HG02678 (cell line): ENCODE results near the gene ATP5MC3.
"Not testable (repeated sequence)": the region's sequence is repeated elsewhere in the genome, so short reads cannot be mapped to it uniquely, and the experiment has no call there.

Experiments
- ATAC-seq: cut with Tn5 transposase; IDR thresholded peaks from one replicate; pipeline ENCODE4 v1.9.1; 2021; ENCODE audit warnings: mild to moderate bottlenecking, moderate library complexity; ENCODE audit not compliant: unreplicated experiment

Gene ATP5MC3

DNA sequence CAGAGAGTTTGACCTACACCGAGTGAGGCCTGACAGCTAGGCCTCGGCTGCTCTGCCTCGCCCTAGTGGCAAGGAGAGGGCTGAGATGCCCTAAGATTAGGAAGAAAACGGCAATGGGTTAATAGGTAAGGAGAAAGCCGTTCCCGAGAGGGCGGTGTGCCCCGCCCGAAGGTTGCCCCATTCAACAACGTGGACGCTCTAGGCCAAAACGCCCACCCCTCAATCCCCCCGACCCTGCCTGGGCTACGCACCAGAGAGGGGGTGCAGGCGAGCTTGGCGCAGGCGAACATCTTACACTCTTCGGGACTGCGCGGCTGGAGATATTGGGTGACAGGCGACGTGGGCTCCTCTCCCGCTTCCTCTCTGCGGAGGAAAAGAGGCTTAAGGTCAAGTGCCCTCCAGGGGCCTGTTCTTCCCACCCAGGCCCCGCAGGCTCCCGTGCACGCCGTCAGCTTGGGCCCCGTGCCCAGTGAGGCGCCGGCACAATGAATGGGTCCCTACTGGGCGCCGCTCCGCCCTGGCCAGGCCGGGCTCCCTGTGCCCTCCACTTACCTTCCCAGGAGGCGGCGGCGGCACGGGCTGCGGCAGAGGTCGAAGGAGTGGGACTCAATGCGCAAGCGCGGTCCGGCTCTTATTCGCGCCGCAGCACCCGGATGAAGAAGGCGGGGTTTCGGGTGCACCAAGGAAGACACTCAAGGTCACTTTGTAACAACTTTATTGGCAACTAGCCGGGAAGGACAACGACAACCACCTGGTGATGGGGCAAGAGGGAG, at the start of gene ATP5MC3:
Gene ATP5MC3, minus strand, starts transcription at position 607 of the 773 bp plus-strand sequence. Its CDS starts 317 bp downstream, at position 290.
- ATAC-seq = peak; percentile 91

DNA sequence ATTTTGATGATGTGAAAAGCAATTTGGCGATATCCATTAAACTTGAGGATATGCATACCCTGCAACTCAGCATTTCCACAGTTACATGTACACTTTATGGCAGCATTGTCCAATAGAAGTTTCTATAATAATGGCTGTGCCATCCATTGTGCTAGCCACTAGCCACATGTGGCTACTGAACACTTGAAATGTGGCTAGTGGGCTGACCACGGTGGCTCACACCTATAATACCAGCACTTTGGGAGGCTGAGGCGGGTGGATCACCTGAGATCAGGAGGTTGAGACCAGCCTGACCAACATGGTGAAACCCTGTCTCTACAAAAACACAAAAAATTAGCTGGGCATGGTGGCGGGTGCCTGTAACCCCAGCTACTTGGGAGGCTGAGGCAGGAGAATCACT, 47.1 kb upstream of the ATP5MC3 start:
- ATAC-seq = not testable (repeated sequence)

DNA sequence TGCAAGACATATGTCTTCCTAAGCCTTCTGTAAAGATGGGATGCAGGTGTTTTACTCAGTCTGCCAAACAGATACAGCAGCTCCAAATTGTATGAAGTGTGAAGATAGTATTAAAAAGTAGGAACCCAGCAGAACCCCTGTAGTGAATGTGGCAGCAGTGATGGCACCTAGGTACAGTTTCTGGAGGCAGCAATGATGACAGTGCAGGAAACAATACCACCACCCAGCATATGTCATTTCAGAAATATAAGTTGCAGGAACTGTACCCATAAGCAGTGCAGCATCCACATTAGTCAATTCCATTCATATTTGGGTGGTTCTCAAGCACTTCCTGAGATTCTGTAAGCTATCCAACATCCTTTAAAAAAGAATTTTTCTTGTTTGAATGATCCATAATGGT, 46.7 kb upstream of the ATP5MC3 start:
- no peak for ATAC-seq

DNA sequence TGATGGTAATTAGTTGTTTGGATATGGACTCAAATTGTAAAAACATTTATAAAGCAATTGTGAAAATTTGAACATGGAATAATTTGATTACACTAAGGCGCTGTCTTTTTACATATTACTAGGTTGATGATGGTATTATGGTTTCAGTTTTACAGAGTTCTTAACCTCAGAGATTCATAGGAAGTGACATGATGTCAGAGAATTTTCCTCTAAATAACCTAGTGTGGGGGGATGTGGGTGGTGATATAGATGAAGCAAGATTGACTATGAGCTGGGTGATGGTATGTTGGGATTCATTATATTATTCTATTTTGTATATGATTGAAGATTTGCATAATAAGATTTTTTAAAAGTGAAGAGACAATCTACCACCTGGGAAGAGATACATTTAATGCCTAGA, 45.9 kb upstream of the ATP5MC3 start:
- no peak for ATAC-seq

DNA sequence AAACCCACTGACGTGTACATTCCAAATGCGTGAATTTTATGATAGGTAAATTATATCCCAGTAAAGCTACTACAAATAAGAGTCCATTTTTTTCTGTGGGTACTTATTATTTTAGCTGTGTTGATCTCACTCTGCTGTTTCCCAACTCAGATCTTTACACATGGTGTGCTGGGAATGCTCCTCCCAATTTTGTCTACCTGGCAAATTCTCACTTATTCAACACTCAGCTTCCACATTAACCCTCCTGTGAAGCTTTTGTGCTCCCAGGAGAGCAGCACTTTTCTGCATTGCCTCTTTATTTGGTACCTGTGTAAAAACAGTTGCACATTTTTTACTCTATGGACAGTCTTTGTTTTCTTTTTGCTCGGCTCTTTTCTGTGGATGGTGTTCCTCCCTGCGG, 38.6 kb upstream of the ATP5MC3 start:
- ATAC-seq = no peak

DNA sequence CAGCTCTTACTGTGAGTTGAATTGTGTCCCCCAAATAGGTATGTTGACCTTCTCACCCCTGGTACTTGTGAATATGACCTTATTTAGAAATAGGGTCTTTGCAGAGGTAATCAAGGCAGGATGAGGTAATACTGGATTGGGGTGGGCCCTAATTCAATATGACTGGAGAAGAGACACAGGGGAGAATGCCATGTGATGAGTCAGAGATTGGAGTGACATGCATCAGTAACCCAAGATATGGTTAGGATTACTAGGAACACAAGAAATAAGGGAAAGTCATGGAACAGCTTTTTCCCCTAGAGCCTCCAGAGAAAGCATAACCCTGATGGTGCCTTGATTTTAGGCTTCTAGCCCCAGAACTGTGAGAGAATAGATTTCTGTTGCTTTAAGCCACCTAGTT, 37.0 kb upstream of the ATP5MC3 start:
- ATAC-seq = no peak

DNA sequence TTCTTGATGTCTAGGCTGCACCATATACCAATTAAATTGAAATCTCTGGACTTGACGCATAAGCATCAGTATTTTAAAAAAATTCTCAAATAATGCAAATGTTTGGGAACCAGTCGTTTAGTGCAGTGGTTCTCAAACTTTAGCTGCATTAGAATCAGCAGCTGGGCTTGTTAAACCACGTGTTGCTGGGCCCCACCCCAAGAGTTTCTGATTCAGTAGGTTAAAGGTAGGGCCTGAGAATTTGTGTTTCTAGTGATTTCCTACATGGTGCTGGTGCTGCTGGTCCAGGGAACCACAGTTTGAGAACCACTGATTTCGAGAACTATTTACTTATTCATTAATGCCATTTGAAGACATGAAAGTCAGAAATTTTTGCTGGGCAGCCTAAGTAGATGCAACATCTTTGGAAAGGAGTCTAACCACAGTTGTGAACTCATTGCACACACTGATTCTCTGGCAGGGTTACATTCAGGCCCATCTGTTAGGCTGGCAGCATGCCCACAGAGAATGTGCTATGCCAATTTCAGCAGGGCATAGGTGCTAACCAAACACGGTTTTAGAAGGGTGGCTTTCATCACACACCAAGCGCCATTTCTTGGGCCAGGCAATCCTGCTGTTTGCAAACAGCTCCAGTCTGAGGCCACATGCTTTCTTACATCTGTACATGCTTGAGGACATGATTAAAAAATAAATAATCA, 26.4 kb upstream of the ATP5MC3 start:
- no peak for ATAC-seq

DNA sequence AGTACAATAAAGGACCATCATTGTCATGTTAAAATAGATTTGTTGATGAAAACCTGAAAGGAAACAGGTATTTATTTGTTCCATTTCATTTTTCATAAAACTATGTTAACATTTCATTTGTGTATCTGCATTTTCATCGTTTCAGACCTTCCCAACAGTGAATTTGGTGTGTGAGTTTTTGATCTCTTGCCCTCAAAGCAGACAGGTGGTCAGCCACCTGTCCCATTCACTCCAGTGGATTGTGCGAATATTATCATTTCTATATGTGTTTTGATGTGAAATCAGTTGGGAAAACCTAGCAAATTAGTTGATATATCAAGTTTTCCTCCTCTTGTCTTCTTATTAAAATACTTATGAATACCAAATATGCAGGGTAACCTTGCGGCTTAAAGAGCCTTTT, 25.4 kb upstream of the ATP5MC3 start:
- no peak for ATAC-seq

DNA sequence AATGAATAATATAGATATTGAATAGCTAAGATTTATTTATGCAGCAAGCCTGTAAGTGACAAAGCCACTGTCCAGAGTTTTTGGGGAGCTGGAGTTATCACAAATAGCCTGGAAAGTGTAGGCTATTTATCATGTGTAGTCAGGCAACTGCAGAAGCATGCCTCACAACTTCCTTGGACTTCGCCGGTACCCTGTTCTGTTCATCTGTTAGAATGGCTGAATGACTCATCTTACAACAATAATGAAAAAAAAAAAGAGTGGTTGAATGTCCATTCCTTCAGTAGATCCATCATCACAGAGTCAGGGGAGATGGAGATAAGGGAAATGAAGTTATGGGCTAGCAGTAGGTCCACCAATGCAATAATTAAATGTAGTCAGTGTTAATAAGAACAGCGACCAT, 24.0 kb upstream of the ATP5MC3 start:
- no peak for ATAC-seq

DNA sequence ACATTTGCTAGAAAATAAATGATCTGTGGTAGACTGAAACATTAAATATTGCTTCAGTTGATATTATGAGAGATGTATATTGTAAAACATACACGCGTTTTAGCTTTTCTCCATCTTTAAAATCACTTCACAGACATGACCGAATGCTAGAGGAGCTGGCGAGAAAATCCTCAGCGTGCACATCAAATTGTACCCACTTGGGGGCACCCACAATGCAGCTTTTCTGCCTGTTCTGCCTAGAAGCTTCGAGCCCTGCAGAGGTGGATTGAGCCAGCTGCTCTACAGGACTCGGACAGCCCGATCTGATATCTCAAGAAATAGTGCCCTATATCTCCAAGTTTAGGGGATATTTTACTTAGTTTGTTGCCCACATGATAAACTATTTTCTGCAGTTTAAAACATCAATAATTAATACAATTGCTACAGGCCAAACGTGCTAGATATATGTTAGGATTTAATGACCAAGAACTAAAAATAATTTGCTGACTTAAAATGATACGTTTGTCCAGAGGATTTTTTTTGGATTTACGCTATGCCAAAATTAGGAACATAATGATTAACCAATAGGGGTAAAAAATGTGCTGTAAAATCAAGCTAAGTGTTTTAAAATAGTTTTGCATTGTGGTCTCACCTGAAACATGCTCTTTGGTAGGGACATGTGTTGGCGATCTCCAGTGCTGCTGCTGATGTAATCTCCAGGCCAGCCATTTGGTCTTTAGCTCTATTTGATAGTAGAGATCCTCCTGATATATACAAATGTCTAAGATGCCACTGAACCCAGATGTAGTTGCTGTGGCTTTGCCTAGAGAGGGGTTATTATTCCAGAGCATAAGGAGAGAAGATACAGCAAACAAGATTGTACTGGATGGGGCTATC, 22.3 kb upstream of the ATP5MC3 start:
- ATAC-seq = peak; percentile 87

DNA sequence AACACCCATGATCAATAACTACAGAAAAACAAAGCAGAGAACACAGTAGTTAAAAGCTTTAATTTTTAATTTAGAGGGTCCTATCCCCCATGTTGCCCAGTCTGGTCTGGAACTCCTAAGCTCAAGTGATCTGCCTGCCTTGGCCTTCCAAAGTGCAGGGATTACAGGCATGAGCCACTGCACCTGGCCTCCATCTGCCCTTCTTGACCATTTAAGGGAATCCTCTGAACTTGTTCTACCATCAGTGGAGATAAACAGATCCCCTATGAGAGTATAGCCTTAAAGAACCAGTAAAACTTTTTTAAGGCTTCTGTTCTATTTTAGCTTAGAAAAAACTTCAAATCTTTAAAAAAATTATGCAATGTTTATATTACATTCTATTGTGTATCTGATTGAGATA, 13.5 kb upstream of the ATP5MC3 start:
- ATAC-seq = no peak

DNA sequence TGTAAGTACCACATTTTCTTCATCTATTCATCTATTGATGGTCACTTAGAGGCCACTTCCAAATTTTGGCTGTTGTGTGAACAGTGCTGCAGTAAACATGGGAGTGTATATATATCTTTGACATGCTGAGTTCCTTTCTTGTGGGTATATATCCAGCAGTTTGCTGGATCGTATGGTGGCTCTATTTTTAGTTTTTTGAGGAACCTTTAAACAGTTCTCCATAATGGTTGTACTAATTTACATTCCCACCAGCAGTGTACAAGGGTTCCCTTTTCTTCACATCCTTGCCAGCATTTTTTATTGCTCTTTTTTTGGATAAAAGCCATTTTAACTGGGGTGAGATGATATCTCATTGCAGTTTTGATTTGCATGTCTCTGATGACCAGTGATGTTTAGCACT, 7.3 kb upstream of the ATP5MC3 start:
- ATAC-seq = no peak

DNA sequence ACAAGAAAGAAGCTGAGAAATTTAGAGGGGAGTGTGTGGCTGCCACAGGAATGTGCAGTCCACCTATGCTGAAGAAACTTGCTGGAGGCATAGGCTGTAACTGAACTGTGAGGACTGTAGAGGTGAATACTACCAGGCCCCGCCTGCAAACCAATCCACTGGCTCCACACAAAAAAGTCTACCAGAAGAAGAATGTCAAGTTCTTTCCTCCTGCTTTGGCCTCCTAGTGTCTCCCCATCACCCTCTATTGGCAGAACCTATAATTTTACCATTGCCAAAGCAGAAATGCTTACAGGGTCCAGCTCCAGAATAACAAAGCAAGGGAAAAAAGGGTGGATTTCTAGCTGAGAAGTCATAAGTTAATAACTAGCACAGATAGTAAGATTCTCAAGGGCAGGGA, 5.9 kb upstream of the ATP5MC3 start:
- ATAC-seq = no peak

DNA sequence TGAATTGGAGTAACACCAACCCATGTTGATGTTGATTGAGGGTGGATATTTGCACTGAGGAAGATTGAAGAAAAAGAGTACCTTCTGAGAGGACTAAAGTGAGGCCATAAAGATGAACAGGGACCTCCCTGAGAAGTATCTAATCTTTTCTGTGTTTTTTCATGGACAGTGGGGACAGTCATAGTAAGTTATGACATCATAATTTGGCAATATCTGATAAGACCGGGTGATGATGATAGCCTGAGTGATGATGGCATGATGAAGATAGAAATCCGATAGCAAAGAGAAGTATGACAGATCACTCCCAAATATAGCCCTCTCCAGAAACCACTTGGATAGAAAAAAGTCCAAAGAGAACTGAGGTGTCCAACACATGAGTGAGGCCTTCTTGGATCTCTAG, 2.2 kb upstream of the ATP5MC3 start:
- ATAC-seq = no peak

DNA sequence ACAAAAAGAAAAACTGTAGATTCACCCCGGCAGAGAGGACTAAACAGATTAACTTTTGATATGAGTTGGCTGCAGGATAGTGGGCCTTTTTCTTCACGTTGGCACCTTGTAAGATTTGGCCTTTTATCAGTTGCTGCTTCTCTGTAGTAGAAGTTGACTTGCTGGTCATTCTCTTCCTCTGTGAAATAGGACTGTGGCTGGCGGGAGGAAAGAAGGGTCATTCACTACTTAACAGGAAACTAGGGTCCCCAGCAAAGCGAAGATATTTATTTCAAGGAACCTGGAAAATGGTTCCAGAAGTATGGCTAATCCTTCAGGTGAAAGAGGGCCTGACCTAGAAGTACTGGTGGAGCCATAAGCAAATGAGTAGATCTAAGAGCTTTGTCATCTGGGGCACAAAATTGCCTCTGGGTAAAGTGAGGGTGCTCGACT, 383 bp upstream of the ATP5MC3 start:
- no peak for ATAC-seq

DNA sequence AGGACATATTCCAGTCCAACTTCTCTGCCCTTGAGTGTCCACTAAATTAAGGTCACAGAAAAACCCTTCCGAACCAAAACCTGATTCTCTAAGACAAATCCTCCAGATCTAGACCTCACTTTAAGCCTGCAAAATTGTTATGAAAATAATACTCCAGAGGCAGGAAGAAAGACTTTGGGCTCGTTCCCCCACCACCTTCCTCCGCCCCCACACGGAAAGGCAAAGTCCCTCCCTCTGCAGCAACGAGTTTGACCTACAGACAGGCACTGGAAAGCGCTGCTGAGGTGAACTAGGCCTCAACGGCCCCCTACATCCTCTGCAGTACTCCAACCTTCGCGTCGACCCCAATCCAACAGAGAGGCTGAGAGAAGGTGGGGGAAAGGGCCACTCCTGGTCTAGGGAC, 808 bp downstream of the ATP5MC3 start:
- peak; percentile 55 for ATAC-seq

DNA sequence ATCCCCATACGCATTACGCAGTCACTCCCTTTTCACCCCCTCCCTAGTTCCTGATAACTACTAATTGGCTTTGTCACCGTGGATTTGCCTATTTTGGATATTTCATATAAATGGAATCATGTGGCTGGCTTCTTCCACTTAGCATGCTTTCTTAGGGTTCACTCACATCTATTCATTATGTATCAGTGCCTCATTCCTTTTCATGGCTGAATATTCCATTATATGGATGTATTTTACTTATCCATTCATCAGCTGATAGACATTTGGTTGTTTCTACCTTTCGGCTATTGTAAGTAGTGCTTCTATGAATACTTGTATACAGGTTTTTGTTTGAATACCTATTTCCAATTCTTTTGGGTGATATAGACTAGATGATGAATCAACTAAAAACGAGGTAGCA, 4.9 kb downstream of the ATP5MC3 start:
- no peak for ATAC-seq

DNA sequence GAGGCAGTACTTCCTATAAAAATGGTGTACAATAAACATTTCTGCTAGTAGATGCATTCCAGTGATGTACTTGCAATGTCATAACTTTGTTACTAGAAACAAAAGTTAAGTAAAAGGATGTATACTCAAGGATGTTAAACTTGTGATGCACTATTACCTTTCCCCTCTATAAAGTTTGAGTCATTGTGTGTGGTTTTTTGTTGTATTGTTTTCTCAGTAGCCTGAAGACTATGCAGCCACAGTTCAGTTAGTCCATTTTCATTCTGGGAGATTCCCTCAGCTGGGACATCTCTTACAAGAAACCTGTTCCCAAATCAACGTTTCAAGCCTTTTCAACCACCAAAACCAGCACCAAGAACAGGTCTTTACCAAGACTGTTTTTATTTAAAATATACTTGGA, 5.6 kb downstream of the ATP5MC3 start:
- ATAC-seq = no peak

DNA sequence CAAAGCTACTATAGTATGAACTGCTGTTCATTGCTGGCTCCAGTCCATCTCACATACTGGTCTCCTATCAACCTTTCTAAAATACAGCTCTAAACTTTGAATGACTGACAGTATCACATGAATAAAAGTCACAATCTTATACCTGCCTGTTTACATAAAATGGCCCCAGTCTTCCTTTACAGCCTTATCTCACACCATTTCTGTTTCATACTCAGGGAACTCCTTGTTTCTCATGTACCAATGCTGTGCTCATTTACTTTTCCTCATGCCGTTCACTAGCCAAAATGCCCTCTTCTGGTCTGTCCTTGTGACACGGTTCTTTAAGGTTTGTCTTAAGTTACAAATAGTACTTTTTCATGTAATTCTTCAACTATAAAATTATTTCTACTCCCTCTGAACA, 6.2 kb downstream of the ATP5MC3 start:
- ATAC-seq = no peak

DNA sequence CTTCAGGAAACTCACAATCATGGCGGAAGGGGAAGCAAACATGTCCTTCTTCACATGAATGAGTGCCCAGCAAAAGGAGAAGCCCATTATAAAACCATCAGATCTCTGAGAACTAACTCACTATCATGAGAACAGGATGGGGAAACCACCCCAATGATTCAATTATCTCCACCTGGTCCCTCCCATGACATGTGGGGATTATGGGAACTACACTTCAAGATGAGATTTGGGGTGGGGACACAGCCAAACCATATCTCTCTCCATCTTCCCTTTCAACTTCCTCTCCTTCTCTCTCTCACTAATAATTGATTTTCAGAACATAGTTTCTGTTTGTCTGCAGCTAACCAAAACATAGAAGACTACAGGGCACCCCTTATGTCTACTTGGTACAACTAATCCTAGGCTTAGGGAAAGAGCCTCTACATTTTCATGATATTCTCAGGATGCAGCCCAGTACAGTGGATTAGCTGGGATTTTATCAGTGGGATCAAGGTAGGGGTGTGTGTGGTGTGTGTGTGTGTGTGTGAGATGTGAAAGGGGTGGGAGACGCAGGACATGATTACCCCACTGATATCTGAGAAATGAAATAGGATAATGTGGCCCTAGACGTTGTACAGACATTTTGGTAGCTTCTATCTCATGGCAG, 10.7 kb downstream of the ATP5MC3 start:
- no peak for ATAC-seq

DNA sequence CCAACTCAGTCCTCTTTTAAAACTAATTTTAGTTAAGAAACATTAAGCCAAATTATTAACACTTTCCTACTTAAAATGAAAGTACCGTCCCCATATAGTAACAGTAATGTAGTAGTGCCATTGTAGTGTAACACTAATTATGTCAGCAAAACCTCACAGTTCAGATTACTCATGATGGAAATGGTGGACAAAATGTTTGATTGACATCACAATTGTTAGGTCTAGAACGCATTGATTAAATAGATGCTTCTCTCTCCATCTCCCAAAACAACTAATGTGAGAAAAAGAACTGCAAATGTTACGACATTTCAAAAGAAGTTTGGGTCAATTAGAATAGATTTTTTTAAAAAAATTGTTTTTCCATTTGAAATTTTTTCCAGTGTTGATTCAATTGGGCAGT, 12.3 kb downstream of the ATP5MC3 start:
- ATAC-seq = no peak
